Measurements from ENCODE around the gene EEFSEC. TPM values are rescaled to one million over a fixed set of nuclear protein-coding genes. Genes with fewer than 3 reads are reported as not detected.

Gene EEFSEC
- total RNA-seq, 2 experiments from 2014 or later: 17.7 to 25.3 TPM

- BruUV-seq (replicated peaks): no TSS peak
- CTCF ChIA-PET (ENCODE audit: unreplicated experiment): interaction anchor here (0.6 kb wide), 1 partner anchor 313 kb away, joined by 3 read pairs; no protein-coding TSS in a partner anchor
- DNase-seq (ENCODE audit: low spot score): no peak
- POLR2A ChIA-PET: interaction anchor here (0.6 kb wide), 1 partner anchor 138 kb away, joined by 3 read pairs; no protein-coding TSS in a partner anchor
- Histone ChIP-seq H2AFZ (ENCODE audit: low read length) (no peak overlapping the region), H3K4me2 (ENCODE audit: low read length) (no peak overlapping the region), H3K9me2 (ENCODE audit: insufficient read depth, low read length) (no peaks in the 10 kb centered on the region), H4K20me1 (ENCODE audit: insufficient read depth, low read length) (no peaks in the 10 kb centered on the region), H3K9me3 (ENCODE audit: low read length) (no peaks in the 10 kb centered on the region), H3K79me2 (ENCODE audit: insufficient read depth, low read depth, low read length) (no peaks in the 10 kb centered on the region), H3K4me1 (ENCODE audit: insufficient read depth, low read length, poor library complexity, severe bottlenecking) (no peaks in the 10 kb centered on the region), H3K4me3 (ENCODE audit: low read depth, low read length, poor library complexity, severe bottlenecking) (no peak overlapping the region), H3K27ac (ENCODE audit: low read depth, low read length, poor library complexity, severe bottlenecking) (no peak overlapping the region), H3K36me3 (ENCODE audit: insufficient read depth, low read length) (no peaks in the 10 kb centered on the region)
- no peak for TF ChIP-seq EZH2phosphoT487 (IDR thresholded peaks at IDR 0.05; ENCODE audit: borderline replicate concordance, low read depth, low read length)
- TF ChIP-seq, protein P1, sequence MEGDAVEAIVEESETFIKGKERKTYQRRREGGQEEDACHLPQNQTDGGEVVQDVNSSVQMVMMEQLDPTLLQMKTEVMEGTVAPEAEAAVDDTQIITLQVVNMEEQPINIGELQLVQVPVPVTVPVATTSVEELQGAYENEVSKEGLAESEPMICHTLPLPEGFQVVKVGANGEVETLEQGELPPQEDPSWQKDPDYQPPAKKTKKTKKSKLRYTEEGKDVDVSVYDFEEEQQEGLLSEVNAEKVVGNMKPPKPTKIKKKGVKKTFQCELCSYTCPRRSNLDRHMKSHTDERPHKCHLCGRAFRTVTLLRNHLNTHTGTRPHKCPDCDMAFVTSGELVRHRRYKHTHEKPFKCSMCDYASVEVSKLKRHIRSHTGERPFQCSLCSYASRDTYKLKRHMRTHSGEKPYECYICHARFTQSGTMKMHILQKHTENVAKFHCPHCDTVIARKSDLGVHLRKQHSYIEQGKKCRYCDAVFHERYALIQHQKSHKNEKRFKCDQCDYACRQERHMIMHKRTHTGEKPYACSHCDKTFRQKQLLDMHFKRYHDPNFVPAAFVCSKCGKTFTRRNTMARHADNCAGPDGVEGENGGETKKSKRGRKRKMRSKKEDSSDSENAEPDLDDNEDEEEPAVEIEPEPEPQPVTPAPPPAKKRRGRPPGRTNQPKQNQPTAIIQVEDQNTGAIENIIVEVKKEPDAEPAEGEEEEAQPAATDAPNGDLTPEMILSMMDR (conservative IDR thresholded peaks at IDR 0.05; ENCODE audit: low read length): no peak
- intact Hi-C loops (cut with micrococcal nuclease; ENCODE audit: unreplicated experiment): loop anchor here (5.0 kb wide), 1 partner anchor 182 kb away; no protein-coding TSS in a partner anchor
These were observed 272.0 kb downstream of the EEFSEC start for GRCh38 chr3:128425142-128425845.

DNA sequence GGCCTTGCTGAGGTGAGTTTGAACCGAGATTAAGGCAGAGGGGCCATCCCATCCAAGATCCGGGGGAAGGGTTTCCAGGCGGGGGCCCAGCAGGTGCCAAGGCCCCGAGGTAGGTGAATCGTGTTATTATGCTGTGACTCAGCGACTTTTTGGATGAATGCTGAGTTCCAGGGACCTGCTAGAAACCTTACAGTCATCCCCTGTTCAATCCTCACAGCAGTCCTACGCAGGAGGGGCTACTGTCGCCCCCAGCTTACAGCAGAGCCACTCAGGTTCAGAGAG lies 272.5 kb downstream of the EEFSEC start:
- POLR2A ChIA-PET: no interaction called here
- Histone ChIP-seq H3K4me3 (ENCODE audit: low read depth, low read length, poor library complexity, severe bottlenecking) (no peak overlapping the region), H3K9me3 (ENCODE audit: low read length) (no peaks in the 10 kb centered on the region), H3K27ac (ENCODE audit: low read depth, low read length, poor library complexity, severe bottlenecking) (no peak overlapping the region), H3K9me2 (ENCODE audit: insufficient read depth, low read length) (no peaks in the 10 kb centered on the region), H3K4me2 (ENCODE audit: low read length) (no peak overlapping the region), H3K4me1 (ENCODE audit: insufficient read depth, low read length, poor library complexity, severe bottlenecking) (no peaks in the 10 kb centered on the region), H3K79me2 (ENCODE audit: insufficient read depth, low read depth, low read length) (no peaks in the 10 kb centered on the region), H3K36me3 (ENCODE audit: insufficient read depth, low read length) (no peaks in the 10 kb centered on the region), H4K20me1 (ENCODE audit: insufficient read depth, low read length) (no peaks in the 10 kb centered on the region), H2AFZ (ENCODE audit: low read length) (no peak overlapping the region)
- DNase-seq (ENCODE audit: low spot score): no peak
- CTCF ChIA-PET (ENCODE audit: unreplicated experiment): no interaction called here
- intact Hi-C loops (cut with micrococcal nuclease; ENCODE audit: unreplicated experiment): loop anchor here (1.0 to 5.0 kb wide), 2 partner anchors 72 to 182 kb away; no protein-coding TSS in a partner anchor
- no peak for TF ChIP-seq EZH2phosphoT487 (IDR thresholded peaks at IDR 0.05; ENCODE audit: borderline replicate concordance, low read depth, low read length)
- TF ChIP-seq, protein P1 (conservative IDR thresholded peaks at IDR 0.05; ENCODE audit: low read length): no peak
- BruUV-seq (replicated peaks): no TSS peak

Measured in OCI-LY7 (cell line).